PFSK-1 (cell line): Measurements from ENCODE around the gene NACC1. TPM values are rescaled to one million over a fixed set of nuclear protein-coding genes. Genes with fewer than 3 reads are reported as not detected.
A peak's percentile ranks its signal among the peaks of the same experiment; 100 is the strongest.

Experiments used
- FOXP2 ChIP-seq: optimal IDR thresholded peaks from 2 replicates; pipeline ENCODE3; 2011; ENCODE audit warnings: borderline replicate concordance, control low read depth, inconsistent platforms; ENCODE audit not compliant: insufficient read depth; ENCODE audit errors: extremely low read length, extremely low read depth
- POLR2AphosphoS5 ChIP-seq: IDR thresholded peaks from 2 replicates; pipeline ENCODE4 v1.6.1; 2012; ENCODE audit warnings: low read depth, mild to moderate bottlenecking, control low read depth, low read length, moderate library complexity
- SIN3A ChIP-seq: IDR thresholded peaks from 2 replicates; pipeline ENCODE4 v1.6.1; 2012; ENCODE audit warnings: mild to moderate bottlenecking, low read length, moderate library complexity, borderline replicate concordance; ENCODE audit not compliant: insufficient read depth
- TAF1 ChIP-seq: IDR thresholded peaks from 2 replicates; pipeline ENCODE4 v1.6.1; 2012; ENCODE audit warnings: low read length, control low read depth, borderline replicate concordance; ENCODE audit not compliant: insufficient read depth
- polyA plus RNA-seq: library from polyadenylated mRNA; unstranded; fragments of >200 nt; gene quantifications from one replicate; pipeline ENCODE4 v1.2.1, GENCODE V29; 2012; ENCODE audit warnings: low read depth, missing spikeins; ENCODE audit not compliant: insufficient read length
- TF ChIP-seq, protein P1 (sequence below), 2 experiments: IDR thresholded peaks; 2 replicates each; pipeline versions ENCODE4 v1.6.1 to v1.8.0; 2011 to 2012; ENCODE audit warnings: low read depth in 2 of 2, low read length in 2 of 2, control low read depth in 1 of 2, inconsistent platforms in 1 of 2, mild to moderate bottlenecking in 1 of 2, moderate library complexity in 1 of 2; ENCODE audit not compliant: insufficient read depth in 1 of 2

NACC1 gene
- 58.8 TPM for polyA plus RNA-seq

DNA sequence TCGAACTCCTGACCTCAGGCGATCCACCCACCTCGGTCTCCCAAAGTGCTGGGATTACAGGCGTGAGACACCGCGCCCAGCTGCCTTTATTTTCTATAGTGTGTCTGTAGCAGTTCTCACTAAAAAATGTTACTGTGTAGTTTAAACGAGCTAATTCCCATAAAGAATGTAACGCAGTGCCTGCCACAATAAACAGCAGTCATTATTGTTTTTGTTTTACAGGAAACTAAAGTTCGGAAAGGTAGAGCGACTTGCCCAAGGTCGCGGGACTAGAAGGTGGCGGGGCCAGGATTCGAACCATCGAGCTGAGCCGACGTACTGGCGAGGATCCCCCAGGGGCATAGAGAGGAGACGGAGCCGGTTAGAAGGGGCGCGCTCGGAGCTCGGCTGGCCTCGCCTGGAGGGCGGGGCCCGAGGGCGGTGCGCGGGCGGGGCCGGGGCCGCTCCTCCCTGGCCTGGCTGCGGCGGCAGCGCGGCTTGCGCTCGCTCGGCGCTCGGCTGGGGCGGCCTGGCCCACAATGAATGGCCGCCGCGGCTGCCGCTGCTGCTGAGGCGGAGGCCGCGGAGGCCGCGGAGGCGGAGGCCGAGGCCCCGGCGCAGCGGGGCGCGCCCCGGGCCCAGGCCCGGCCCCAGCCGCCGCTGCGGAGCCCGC is at the start of gene NACC1:
TSS of gene NACC1 (plus strand) at position 493 of the 652 bp plus-strand sequence. CDS start 16,944 bp downstream, outside the sequence.
- TF ChIP-seq POLR2AphosphoS5 (no peak), SIN3A (no peak), FOXP2 (peak; percentile 81), TAF1 (peak; percentile 87)
- TF ChIP-seq, protein P1, sequence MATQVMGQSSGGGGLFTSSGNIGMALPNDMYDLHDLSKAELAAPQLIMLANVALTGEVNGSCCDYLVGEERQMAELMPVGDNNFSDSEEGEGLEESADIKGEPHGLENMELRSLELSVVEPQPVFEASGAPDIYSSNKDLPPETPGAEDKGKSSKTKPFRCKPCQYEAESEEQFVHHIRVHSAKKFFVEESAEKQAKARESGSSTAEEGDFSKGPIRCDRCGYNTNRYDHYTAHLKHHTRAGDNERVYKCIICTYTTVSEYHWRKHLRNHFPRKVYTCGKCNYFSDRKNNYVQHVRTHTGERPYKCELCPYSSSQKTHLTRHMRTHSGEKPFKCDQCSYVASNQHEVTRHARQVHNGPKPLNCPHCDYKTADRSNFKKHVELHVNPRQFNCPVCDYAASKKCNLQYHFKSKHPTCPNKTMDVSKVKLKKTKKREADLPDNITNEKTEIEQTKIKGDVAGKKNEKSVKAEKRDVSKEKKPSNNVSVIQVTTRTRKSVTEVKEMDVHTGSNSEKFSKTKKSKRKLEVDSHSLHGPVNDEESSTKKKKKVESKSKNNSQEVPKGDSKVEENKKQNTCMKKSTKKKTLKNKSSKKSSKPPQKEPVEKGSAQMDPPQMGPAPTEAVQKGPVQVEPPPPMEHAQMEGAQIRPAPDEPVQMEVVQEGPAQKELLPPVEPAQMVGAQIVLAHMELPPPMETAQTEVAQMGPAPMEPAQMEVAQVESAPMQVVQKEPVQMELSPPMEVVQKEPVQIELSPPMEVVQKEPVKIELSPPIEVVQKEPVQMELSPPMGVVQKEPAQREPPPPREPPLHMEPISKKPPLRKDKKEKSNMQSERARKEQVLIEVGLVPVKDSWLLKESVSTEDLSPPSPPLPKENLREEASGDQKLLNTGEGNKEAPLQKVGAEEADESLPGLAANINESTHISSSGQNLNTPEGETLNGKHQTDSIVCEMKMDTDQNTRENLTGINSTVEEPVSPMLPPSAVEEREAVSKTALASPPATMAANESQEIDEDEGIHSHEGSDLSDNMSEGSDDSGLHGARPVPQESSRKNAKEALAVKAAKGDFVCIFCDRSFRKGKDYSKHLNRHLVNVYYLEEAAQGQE (IDR thresholded peaks at IDR 0.05; ENCODE audit: insufficient read depth in 1 of 2, low read depth in 2 of 2, low read length in 2 of 2) = 0 out of 4 replicates have a peak, but pooled peaks of 1 of the 2 experiments have one; percentile 19

DNA sequence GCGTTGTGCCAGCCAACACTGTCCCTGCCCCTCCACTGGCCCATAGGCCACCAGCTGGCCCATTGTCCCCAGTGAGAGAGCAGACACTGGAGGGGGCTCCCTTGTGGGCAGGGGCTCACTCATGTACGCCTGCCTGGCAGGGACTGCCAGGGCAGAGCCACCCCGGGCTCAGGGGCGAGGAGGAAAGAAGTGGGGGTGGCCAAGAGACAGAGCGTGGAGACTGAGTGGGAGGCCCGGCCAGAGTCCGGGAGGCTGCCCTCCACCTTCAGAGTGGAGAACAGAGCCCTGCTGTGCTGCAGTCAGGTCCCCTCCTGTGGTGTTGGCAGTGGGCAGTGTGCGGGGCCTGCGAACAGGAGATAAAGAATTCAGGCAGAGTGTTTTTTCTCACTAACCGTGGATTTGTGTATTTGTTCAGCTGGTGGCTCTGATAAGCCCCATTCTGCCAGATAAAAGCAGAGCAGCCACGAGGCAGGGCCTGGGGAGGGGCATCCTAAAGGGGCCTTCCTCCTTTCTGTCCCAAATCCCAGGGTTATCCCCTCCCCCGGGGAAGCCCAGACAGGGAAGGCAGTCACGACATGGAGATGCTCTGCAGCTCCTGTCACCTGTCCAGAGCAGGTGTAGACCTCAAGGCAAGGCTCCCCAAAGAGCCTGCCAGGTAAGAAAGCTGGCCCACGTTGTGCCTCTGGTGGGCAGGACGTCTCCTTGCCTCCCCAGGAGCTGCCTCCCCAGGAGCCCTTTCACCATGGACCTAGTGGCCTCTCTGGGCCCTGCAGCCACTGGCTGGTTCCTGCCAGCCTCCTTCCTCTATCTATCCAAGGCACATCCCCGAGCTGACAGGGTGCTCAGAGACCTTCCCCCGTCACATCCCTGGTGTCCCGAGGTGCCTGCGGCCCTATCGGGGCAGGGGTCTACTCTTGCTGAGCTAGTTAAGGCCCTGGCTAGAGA is 48.4 kb upstream of the NACC1 start:
- no peak for TF ChIP-seq SIN3A

DNA sequence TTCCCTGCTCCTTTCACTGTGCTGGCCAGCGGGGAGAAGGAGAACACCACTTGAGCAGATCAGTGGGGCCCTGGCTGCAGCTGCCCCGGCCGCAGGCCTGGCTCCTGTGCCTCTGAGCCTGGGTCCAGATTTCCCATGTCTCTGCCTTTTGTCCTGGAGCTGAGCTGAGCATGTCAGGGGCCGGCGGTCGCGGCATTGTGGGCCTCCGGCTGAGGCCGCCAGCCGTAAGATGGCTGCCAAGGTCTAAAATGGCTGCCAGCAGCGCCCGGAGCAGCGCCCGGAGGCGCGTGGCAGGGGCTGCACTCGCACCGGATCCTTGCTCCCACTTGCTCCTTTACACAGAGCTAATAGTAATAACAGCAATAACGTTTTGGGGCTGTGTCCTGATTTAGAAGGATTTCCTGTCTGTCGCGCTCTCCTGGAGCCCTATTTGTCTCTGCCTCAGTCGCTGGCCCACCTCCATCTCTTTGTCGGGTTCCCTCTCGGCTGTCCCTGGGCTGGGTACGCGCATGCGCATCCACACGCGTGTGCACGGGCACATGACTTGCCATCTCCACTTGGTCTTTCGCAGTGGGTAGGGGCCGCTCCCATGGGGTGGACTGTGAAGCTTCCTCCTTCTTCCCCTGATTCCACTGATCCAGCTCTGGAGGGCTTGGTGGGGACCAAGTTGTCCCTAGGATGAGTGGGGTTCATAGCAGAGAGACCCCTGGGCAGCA is 47.5 kb upstream of the NACC1 start:
- TF ChIP-seq POLR2AphosphoS5 = no peak
- TF ChIP-seq FOXP2 = no peak
- TF ChIP-seq SIN3A = no peak
- TF ChIP-seq, protein P1 (IDR thresholded peaks at IDR 0.05; ENCODE audit: insufficient read depth in 1 of 2, low read depth in 2 of 2, low read length in 2 of 2) = no peak
- no peak for TF ChIP-seq TAF1

- no peak for TF ChIP-seq POLR2AphosphoS5
- TF ChIP-seq, protein P1 (IDR thresholded peaks at IDR 0.05; ENCODE audit: insufficient read depth in 1 of 2, low read depth in 2 of 2, low read length in 2 of 2) = no peak
- no peak for TF ChIP-seq FOXP2
- no peak for TF ChIP-seq TAF1
- TF ChIP-seq SIN3A = no peak
Measured at GRCh38 chr19:13071444-13072187, 46.4 kb upstream of the NACC1 start.
